Mammary epithelial cell (primary cell): Measurements from ENCODE around the gene JKAMP.

Source experiments
- CTCF ChIP-seq, 2 donors: IDR thresholded peaks in 1 of 2; conservative IDR thresholded peaks in 1 of 2; 2 replicates each; pipeline ENCODE4 v1.5.1; 2011 to 2012; ENCODE audit warnings: inconsistent platforms in 2 of 2, low read length in 2 of 2, mild to moderate bottlenecking in 2 of 2, control low read depth in 1 of 2, low read depth in 1 of 2; ENCODE audit not compliant: insufficient read depth in 1 of 2; ENCODE audit errors: extremely low read depth in 1 of 2
- EZH2 ChIP-seq: IDR thresholded peaks from 2 replicates; pipeline ENCODE4 v1.6.1; 2012; ENCODE audit warnings: low read length, inconsistent platforms, borderline replicate concordance

- TF ChIP-seq CTCF (conservative IDR thresholded peaks at IDR 0.05 in 1 of 2, IDR thresholded peaks at IDR 0.05 in 1 of 2; ENCODE audit: extremely low read depth in 1 of 2, insufficient read depth in 1 of 2, low read depth in 1 of 2, low read length in 2 of 2) (no peak), EZH2 (no peak)
Observed at GRCh38 chr14:59483363-59483762, 954 bp upstream of the JKAMP start.
